Measurements from ENCODE around the gene CDC42BPG. TPM values are rescaled to one million over a fixed set of nuclear protein-coding genes. Genes with fewer than 3 reads are reported as not detected.

CDC42BPG gene
- total RNA-seq, 1 experiment from 2014 or later: 21.6 TPM

DNA sequence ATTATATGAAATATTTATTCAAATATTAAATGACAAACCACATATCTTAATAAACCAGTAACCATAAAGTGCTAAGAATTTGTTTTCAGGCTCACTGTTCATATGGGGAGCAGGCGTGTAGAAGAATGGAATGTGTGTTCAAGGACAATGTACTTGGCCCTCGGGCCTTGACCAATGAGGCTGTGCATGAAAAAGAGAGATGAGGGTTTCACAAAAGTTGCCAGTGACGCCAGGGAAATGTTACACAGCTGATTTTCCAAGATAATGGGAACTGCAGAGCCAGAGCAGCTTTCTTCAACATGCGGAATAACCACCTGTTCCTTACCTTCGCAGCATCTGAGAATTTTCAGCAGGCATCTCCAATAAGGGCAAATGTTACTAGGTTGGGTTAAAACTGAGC is 70.3 kb downstream of the CDC42BPG start (continued):
- TF ChIP-seq ELF4 (CRISPR knock-in tag; IDR thresholded peaks at IDR 0.05; ENCODE audit: low read depth) (no peak), GABPB1 (CRISPR knock-in tag; IDR thresholded peaks at IDR 0.05) (no peak)
- TF ChIP-seq, protein P1, sequence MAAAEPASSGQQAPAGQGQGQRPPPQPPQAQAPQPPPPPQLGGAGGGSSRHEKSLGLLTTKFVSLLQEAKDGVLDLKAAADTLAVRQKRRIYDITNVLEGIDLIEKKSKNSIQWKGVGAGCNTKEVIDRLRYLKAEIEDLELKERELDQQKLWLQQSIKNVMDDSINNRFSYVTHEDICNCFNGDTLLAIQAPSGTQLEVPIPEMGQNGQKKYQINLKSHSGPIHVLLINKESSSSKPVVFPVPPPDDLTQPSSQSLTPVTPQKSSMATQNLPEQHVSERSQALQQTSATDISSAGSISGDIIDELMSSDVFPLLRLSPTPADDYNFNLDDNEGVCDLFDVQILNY (CRISPR knock-in tag; IDR thresholded peaks at IDR 0.05): no peak
- TF ChIP-seq, protein P2, sequence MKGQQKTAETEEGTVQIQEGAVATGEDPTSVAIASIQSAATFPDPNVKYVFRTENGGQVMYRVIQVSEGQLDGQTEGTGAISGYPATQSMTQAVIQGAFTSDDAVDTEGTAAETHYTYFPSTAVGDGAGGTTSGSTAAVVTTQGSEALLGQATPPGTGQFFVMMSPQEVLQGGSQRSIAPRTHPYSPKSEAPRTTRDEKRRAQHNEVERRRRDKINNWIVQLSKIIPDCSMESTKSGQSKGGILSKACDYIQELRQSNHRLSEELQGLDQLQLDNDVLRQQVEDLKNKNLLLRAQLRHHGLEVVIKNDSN (CRISPR knock-in tag; IDR thresholded peaks at IDR 0.05): no peak

Other genes starting within 250 kb of the CDC42BPG start
- gene NRXN2, start 121.5 kb downstream of the CDC42BPG start, total RNA-seq (2021): 8.0 to 10.4 TPM (median 8.6 TPM) in 3 replicates
- gene RASGRP2, start 100.5 kb downstream of the CDC42BPG start, total RNA-seq (2021): 31.9 to 41.5 TPM (median 40.3 TPM) in 3 replicates
- 6.6 to 8.7 TPM (median 8.2 TPM) in 3 replicates for gene PYGM, start 84.7 kb downstream of the CDC42BPG start, total RNA-seq (2021)
- 285 to 314 TPM (median 300 TPM) in 3 replicates for gene SF1, start 66.1 kb downstream of the CDC42BPG start, total RNA-seq (2021)
- 24.5 to 31.6 TPM (median 28.3 TPM) in 3 replicates for gene MAP4K2, start 41.4 kb downstream of the CDC42BPG start, total RNA-seq (2021)
- 47.1 to 53.3 TPM (median 51.2 TPM) in 3 replicates for gene MEN1, start 34.1 kb downstream of the CDC42BPG start, total RNA-seq (2021)
- 29.9 to 38.1 TPM (median 35.2 TPM) in 3 replicates for gene EHD1, start 34.0 kb upstream of the CDC42BPG start, total RNA-seq (2021)
- gene ATG2A, start 72.6 kb upstream of the CDC42BPG start, total RNA-seq (2021): 25.2 to 31.4 TPM (median 27.6 TPM) in 3 replicates
- 8.7 to 10.2 TPM (median 9.1 TPM) in 3 replicates for gene PPP2R5B, start 80.0 kb upstream of the CDC42BPG start, total RNA-seq (2021)
- 1.0 to 1.6 TPM (median 1.6 TPM) in 3 replicates for gene GPHA2, start 91.2 kb upstream of the CDC42BPG start, total RNA-seq (2021)
- gene MAJIN, start 127.5 kb upstream of the CDC42BPG start, total RNA-seq (2021): not detected in 3 replicates
- 1.3 to 3.2 TPM (median 2.2 TPM) in 3 replicates for gene BATF2, start 152.3 kb upstream of the CDC42BPG start, total RNA-seq (2021)
- 171 to 248 TPM (median 235 TPM) in 3 replicates for gene ARL2, start 169.5 kb upstream of the CDC42BPG start, total RNA-seq (2021)
- 16.7 to 19.6 TPM (median 17.6 TPM) in 3 replicates for gene SNX15, start 182.8 kb upstream of the CDC42BPG start, total RNA-seq (2021)
- gene SAC3D1, start 196.6 kb upstream of the CDC42BPG start, total RNA-seq (2021): 22.2 to 26.2 TPM (median 22.8 TPM) in 3 replicates
- gene NAALADL1, start 213.9 kb upstream of the CDC42BPG start, total RNA-seq (2021): 4.5 to 6.1 TPM (median 5.9 TPM) in 3 replicates
- gene CDCA5, start 239.4 kb upstream of the CDC42BPG start, total RNA-seq (2021): 80.6 to 95.9 TPM (median 86.9 TPM) in 3 replicates
- gene ZFPL1, start 239.6 kb upstream of the CDC42BPG start, total RNA-seq (2021): 32.2 to 33.8 TPM (median 32.8 TPM) in 3 replicates